ENCODE measurements around the gene MEG3. TPM values are rescaled to one million over a fixed set of nuclear protein-coding genes. Genes with fewer than 3 reads are reported as not detected.
"Not testable (repeated sequence)": the region's sequence is repeated elsewhere in the genome, so short reads cannot be mapped to it uniquely, and the experiment has no call there.

Gene MEG3
- total RNA-seq, 3 donors from 2014 or later = 0.91 to 1.3 (median 1.1) TPM

DNA sequence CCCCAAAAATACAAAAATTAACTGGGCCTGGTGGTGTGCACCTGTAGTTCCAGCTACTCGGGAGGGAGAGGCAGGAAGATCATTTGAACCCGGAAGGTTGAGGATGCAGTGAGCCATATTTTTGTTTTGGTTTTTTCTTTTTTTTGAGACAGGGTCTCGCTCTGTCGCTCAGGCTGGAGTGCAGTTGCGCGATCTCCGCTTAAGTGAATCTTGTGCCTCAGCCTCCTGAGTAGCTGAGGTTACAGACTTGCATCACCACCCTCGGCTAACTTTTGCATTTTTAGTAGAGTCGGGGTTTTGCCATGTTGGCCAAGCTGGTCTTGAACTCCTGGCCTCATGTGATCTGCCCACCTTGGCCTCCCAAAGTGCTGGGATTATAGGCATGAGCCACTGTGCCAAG, 24.5 kb upstream of the MEG3 start:
- H3K9me3 Mint-ChIP-seq; H3K36me3 Mint-ChIP-seq (ENCODE audit: insufficient read depth); H3K4me3 Mint-ChIP-seq; ATAC-seq; DNase-seq; H3K4me1 Mint-ChIP-seq (ENCODE audit: low read depth): not testable (repeated sequence)
- H3K27me3 Mint-ChIP-seq (ENCODE audit: low read depth) = peaks cover 13% of the 10 kb centered on the region

DNA sequence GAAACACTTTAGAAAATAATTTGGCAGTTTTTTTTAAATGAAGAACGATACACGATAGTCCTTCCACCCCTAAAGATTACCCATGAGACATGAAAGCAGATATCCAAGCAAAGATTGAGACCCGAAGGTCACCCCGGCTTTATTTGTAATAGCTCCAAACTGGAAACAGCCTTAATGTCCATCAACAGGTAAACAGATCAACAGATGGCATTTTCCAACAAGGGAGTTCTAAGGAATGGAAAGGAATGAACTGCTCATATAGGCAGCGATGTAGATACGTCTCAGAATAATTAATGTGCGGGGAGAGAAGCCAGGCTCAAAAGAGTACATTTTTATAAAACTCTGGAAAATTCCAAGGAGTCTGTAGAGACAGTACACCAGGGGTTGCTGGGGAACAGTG, 23.7 kb upstream of the MEG3 start:
- no peaks in the 10 kb centered on the region for H3K36me3 Mint-ChIP-seq (ENCODE audit: insufficient read depth)
- no peak overlapping the region for H3K4me3 Mint-ChIP-seq
- DNase-seq (no peak), ATAC-seq (no peak)
- H3K4me1 Mint-ChIP-seq (ENCODE audit: low read depth) = no peaks in the 10 kb centered on the region
- H3K9me3 Mint-ChIP-seq = no peaks in the 10 kb centered on the region
- H3K27me3 Mint-ChIP-seq (ENCODE audit: low read depth) = peaks cover 9% of the 10 kb centered on the region

GRCh38 chr14:100802766-100803165, 23.2 kb upstream of the MEG3 start:
- no peak overlapping the region for H3K4me3 Mint-ChIP-seq
- DNase-seq (no peak), ATAC-seq (no peak)
- no peaks in the 10 kb centered on the region for H3K9me3 Mint-ChIP-seq
- peaks cover 9% of the 10 kb centered on the region for H3K27me3 Mint-ChIP-seq (ENCODE audit: low read depth)
- no peaks in the 10 kb centered on the region for H3K4me1 Mint-ChIP-seq (ENCODE audit: low read depth)
- no peaks in the 10 kb centered on the region for H3K36me3 Mint-ChIP-seq (ENCODE audit: insufficient read depth)

DNA sequence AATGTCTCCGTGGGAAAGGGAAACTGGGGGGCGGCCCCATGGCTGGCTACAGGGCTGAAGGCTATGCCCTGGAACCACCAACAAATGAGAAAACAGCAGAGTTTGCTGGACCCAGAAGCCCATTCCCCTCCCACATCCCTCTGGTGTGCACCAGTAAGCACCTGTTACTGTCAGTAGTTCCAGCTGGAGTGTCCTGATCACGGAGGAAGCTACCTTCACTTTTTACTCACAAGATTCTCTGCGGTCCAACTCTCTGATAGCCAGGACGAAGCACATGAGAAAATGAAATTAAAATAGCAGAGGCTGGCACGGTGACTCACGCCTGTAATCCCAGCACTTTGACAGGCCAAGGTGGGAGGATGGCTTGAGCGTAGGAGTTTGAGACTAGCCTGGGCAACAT, 22.7 kb upstream of the MEG3 start:
- Mint-ChIP-seq H3K4me1 (ENCODE audit: low read depth) (no peaks in the 10 kb centered on the region), H3K27me3 (ENCODE audit: low read depth) (peaks cover 6% of the 10 kb centered on the region), H3K36me3 (ENCODE audit: insufficient read depth) (no peaks in the 10 kb centered on the region), H3K4me3 (no peak overlapping the region), H3K9me3 (no peaks in the 10 kb centered on the region)
- ATAC-seq (no peak), DNase-seq (no peak)

DNA sequence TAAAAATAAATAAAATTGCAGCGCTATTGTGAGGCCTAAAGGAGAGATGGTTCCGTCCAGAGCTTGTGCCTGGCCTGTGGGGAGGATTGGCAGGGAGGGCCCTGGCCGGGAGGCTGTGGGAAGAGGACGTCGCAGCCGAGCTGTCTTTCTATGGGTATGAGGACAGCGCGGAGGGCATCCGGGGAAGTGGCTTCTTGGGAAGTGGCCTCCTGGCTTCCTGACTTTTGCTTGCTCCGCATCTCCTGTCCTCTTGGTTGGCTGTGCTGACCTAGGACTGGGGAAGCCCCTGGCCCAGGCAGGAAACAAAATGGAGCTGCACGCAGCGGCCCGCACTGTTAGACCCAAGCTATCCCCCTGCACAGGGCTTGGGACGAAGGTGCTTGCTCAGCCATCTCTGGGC, 22.2 kb upstream of the MEG3 start:
- no peaks in the 10 kb centered on the region for H3K9me3 Mint-ChIP-seq
- DNase-seq (no peak), ATAC-seq (no peak)
- H3K4me1 Mint-ChIP-seq (ENCODE audit: low read depth) = no peaks in the 10 kb centered on the region
- no peaks in the 10 kb centered on the region for H3K36me3 Mint-ChIP-seq (ENCODE audit: insufficient read depth)
- H3K4me3 Mint-ChIP-seq = no peak overlapping the region
- peaks cover 6% of the 10 kb centered on the region for H3K27me3 Mint-ChIP-seq (ENCODE audit: low read depth)

- Mint-ChIP-seq H3K4me1 (ENCODE audit: low read depth) (no peaks in the 10 kb centered on the region), H3K9me3 (no peaks in the 10 kb centered on the region), H3K27me3 (ENCODE audit: low read depth) (peaks cover 6% of the 10 kb centered on the region), H3K36me3 (ENCODE audit: insufficient read depth) (no peaks in the 10 kb centered on the region), H3K4me3 (no peak overlapping the region)
- no peak for ATAC-seq
- no peak for DNase-seq
Measured at GRCh38 chr14:100804138-100804537, 21.8 kb upstream of the MEG3 start.

DNA sequence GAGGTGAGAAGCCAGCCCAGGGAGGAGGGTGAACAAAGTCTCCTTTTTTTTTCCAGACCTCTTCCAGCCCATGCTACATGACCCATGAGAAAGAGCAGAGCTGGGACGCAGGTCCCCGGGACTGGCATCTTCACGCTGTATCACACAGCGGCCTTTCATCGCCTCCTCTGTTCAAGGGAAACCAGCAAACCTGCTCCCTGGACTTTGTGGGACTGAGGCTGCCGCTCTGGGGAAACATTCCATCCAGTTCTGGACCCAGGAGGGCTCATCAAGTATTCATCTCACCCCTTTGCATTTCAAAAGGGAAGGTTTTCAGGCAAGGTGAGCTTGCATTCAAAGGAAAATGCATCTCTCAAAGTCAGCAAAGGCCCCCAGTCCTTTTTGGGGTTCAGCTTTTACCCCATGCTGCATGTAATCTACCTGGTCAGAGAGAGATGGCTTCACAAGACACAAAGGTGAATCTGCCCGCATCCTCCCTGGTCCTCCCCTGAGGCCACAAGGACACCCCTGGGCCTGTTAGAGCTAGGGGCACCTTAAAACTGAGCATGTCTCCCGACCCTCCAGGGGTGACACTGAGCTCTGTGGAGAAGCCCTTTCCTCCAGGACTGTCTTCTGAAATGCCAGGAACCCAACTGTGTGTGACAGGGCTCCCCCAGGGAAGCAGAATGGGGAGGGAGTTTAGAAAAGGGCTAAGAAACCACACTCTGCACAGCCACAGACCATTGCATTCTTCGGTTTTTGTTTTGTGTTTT, 21.2 kb upstream of the MEG3 start:
- ATAC-seq (no peak), DNase-seq (no peak)
- Mint-ChIP-seq H3K27me3 (ENCODE audit: low read depth) (peaks cover 8% of the 10 kb centered on the region), H3K9me3 (no peaks in the 10 kb centered on the region), H3K4me1 (ENCODE audit: low read depth) (no peaks in the 10 kb centered on the region), H3K4me3 (no peak overlapping the region), H3K36me3 (ENCODE audit: insufficient read depth) (no peaks in the 10 kb centered on the region)

DNA sequence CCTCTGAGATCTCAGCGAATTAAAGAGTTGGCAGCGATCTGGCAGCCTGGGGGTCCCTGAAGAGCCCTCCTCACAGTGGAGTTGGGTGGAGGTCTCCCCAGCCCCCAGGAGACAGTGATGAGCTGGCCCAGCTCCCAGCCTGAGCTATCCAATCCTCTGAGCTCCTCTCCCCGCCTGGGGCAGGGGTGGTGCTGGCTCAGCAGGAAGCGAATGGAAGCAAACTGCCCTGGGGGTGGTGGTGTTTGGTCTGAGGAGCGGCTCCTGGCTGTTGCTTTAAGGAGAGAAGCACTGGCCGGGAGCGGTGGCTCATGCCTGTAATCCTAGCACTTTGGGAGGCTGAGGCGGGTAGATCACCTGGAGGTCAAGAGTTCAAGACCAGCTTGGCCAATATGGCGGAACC, 19.5 kb upstream of the MEG3 start:
- Mint-ChIP-seq H3K27me3 (ENCODE audit: low read depth) (peaks cover 7% of the 10 kb centered on the region), H3K4me1 (ENCODE audit: low read depth) (no peaks in the 10 kb centered on the region), H3K36me3 (ENCODE audit: insufficient read depth) (no peaks in the 10 kb centered on the region), H3K4me3 (no peak overlapping the region), H3K9me3 (peaks cover 4% of the 10 kb centered on the region)
- no peak for DNase-seq
- no peak for ATAC-seq

DNA sequence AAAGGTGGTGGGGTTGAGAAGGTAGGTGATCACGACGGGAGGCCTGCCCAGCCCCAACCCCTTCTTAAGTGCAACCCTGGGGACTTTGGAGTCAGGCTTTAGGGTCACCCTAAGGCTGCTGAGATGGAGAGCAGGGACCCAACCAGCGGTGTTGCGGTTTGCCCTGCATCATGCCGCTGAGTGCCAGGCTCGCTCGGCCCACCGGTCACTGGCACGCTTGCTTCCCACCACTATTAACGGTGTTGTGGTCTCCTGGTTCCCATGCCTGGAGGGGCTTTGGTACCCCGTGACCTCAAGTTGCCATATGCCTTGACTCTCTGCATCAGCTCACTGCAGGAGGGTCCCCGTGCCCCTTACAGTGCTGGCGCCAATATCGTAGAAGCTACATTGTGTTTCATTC, 18.4 kb upstream of the MEG3 start:
- DNase-seq = no peak
- H3K9me3 Mint-ChIP-seq = peaks cover 4% of the 10 kb centered on the region
- no peaks in the 10 kb centered on the region for H3K36me3 Mint-ChIP-seq (ENCODE audit: insufficient read depth)
- H3K27me3 Mint-ChIP-seq (ENCODE audit: low read depth) = peaks cover 7% of the 10 kb centered on the region
- no peak overlapping the region for H3K4me3 Mint-ChIP-seq
- no peaks in the 10 kb centered on the region for H3K4me1 Mint-ChIP-seq (ENCODE audit: low read depth)
- no peak for ATAC-seq

GRCh38 chr14:100807979-100808734, 17.8 kb upstream of the MEG3 start:
- no peaks in the 10 kb centered on the region for H3K36me3 Mint-ChIP-seq (ENCODE audit: insufficient read depth)
- no peaks in the 10 kb centered on the region for H3K4me1 Mint-ChIP-seq (ENCODE audit: low read depth)
- peaks cover 4% of the 10 kb centered on the region for H3K9me3 Mint-ChIP-seq
- H3K27me3 Mint-ChIP-seq (ENCODE audit: low read depth) = peaks cover 8% of the 10 kb centered on the region
- no peak for ATAC-seq
- H3K4me3 Mint-ChIP-seq = no peak overlapping the region
- no peak for DNase-seq

DNA sequence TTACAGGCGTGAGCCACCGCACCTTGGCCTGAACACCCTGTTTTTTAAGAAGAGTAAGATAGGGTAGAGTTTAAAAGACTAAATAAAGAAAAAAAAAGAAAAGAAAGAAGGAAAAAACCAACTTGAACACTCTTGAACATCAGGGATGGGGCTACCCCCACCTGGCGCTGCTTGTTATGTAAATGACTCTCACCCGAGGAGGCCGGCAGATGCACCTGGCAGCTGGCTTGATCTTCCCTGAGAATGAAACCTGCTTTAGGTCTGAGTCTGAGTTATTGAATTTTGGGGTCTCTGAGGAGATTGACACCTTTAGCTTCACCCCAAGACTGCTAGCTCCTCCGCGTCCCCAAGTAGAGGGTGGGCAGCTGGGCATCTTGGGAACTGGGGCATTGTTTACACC, 15.5 kb upstream of the MEG3 start:
- ATAC-seq = no peak
- H3K9me3 Mint-ChIP-seq = peaks cover 4% of the 10 kb centered on the region
- H3K4me1 Mint-ChIP-seq (ENCODE audit: low read depth) = no peaks in the 10 kb centered on the region
- H3K27me3 Mint-ChIP-seq (ENCODE audit: low read depth) = peaks cover 19% of the 10 kb centered on the region
- DNase-seq = no peak
- no peaks in the 10 kb centered on the region for H3K36me3 Mint-ChIP-seq (ENCODE audit: insufficient read depth)
- no peak overlapping the region for H3K4me3 Mint-ChIP-seq

- no peak for DNase-seq
- ATAC-seq = no peak
- no peaks in the 10 kb centered on the region for H3K4me1 Mint-ChIP-seq (ENCODE audit: low read depth)
- H3K36me3 Mint-ChIP-seq (ENCODE audit: insufficient read depth) = no peaks in the 10 kb centered on the region
- peaks cover 4% of the 10 kb centered on the region for H3K9me3 Mint-ChIP-seq
- H3K4me3 Mint-ChIP-seq = no peak overlapping the region
- peaks cover 19% of the 10 kb centered on the region for H3K27me3 Mint-ChIP-seq (ENCODE audit: low read depth)
Measured at GRCh38 chr14:100810861-100811461, 15.0 kb upstream of the MEG3 start.

DNA sequence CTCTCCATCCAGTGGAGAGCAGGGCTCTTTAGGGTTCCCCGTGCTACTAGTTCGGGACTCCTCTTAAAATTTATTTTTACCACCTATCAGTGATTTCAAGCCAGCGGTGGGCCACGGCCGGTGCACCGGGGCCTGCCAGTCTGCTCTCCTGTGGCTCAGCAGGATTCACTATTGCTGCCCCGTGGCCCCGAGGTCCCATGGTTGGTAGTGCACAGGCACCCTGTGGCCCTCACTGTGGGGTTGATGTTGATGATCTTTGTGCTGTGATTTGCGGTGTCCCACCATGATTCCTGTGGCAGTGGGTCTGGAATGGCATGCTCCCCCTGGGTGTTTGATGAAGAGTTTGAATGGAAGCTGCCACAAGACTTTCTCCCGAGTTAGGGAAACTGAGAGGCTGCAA, 12.6 kb upstream of the MEG3 start:
- Mint-ChIP-seq H3K9me3 (peaks cover 4% of the 10 kb centered on the region), H3K36me3 (ENCODE audit: insufficient read depth) (no peaks in the 10 kb centered on the region), H3K4me3 (no peak overlapping the region), H3K27me3 (ENCODE audit: low read depth) (peaks cover 19% of the 10 kb centered on the region), H3K4me1 (ENCODE audit: low read depth) (no peaks in the 10 kb centered on the region)
- no peak for DNase-seq
- no peak for ATAC-seq

DNA sequence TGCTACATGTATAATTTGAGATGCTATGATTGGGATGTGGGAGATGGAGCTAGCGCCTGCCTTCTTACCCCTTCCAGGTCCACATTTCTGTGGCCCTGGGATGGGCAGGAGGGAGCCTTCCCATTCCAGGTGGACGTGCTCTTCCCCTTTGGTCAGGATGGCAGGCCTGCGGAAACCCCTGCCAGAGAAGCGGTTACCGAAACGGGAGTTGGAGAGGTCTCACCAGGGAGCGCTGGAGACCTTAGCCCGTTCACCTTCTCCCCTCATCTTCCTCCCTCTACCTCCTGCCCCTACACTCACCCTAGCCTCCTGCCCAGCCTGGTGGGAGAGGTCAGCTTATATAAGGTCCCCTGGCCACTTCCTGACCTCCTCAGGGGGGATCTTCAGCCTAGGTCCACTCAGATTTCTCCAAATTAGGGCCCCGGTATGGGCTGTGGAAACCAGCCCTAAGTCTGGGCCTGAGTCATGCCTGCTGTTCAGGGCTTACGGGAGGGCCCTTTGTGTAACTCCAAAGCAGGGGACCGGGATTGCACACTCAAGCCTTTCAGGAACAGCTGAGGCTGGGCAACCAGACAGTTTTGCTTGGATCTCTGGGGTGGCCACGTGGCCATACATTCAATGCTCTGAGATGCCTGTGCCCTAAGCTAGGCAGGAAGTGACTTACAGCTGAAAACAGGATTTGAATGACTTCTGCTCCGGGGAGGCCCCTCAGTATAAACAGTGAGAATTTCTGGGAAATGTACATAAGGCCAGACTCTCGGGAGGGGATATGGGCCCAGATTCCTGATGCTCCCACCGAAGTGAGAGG, 10.2 kb upstream of the MEG3 start:
- Mint-ChIP-seq H3K36me3 (ENCODE audit: insufficient read depth) (no peaks in the 10 kb centered on the region), H3K4me1 (ENCODE audit: low read depth) (no peaks in the 10 kb centered on the region), H3K9me3 (no peaks in the 10 kb centered on the region), H3K4me3 (no peak overlapping the region), H3K27me3 (ENCODE audit: low read depth) (peaks cover 15% of the 10 kb centered on the region)
- ATAC-seq (no peak), DNase-seq (no peak)
